Hepatocyte (in vitro differentiated cells): ENCODE data around the gene RPL36A. TPM values are rescaled to one million over a fixed set of nuclear protein-coding genes. Genes with fewer than 3 reads are reported as not detected.

Experiments used
- DNase-seq: peaks from one replicate; pipeline ENCODE4 v3.0.0-alpha.2; 2016; ENCODE audit warnings: low spot score
- H2AFZ ChIP-seq: fragments of 200-600 bp; sonication (generic); 2 replicates; pipeline ENCODE4 v1.6.0; 2016; ENCODE audit warnings: antibody characterized with exemption, mild to moderate bottlenecking
- H3K27ac ChIP-seq: fragments of 200-600 bp; sonication (generic); 2 replicates; pipeline ENCODE4 v1.5.1; 2016; ENCODE audit warnings: mild to moderate bottlenecking
- H3K27me3 ChIP-seq: fragments of 200-600 bp; sonication (generic); 2 replicates; pipeline ENCODE4 v1.6.1; 2016
- H3K36me3 ChIP-seq: fragments of 200-600 bp; sonication (generic); replicated peaks from 2 replicates; pipeline ENCODE4 v1.5.1; 2016; ENCODE audit warnings: low read depth; ENCODE audit not compliant: insufficient read depth
- H3K4me1 ChIP-seq: fragments of 200-600 bp; sonication (generic); 2 replicates; pipeline ENCODE4 v1.5.1; 2016; ENCODE audit warnings: mild to moderate bottlenecking, moderate library complexity; ENCODE audit not compliant: insufficient read depth
- H3K4me2 ChIP-seq: fragments of 200-600 bp; sonication (generic); 2 replicates; pipeline ENCODE4 v1.6.0; 2016
- H3K4me3 ChIP-seq: fragments of 200-600 bp; sonication (generic); 2 replicates; pipeline ENCODE4 v1.5.1; 2016; ENCODE audit warnings: mild to moderate bottlenecking
- H3K79me2 ChIP-seq: fragments of 200-600 bp; sonication (generic); 2 replicates; pipeline ENCODE4 v1.6.0; 2017; ENCODE audit warnings: mild to moderate bottlenecking
- H3K9me2 ChIP-seq: fragments of 200-600 bp; sonication (generic); replicated peaks from 2 replicates; pipeline ENCODE4 v1.6.0; 2017; ENCODE audit warnings: mild to moderate bottlenecking; ENCODE audit not compliant: insufficient read depth
- H3K9me3 ChIP-seq: fragments of 200-600 bp; sonication (generic); 2 replicates; pipeline ENCODE4 v1.5.1; 2016; ENCODE audit warnings: low read depth, mild to moderate bottlenecking
- H4K20me1 ChIP-seq: fragments of 200-600 bp; sonication (generic); 2 replicates; pipeline ENCODE4 v1.6.0; 2016; ENCODE audit warnings: mild to moderate bottlenecking; ENCODE audit not compliant: insufficient read depth, poor library complexity, severe bottlenecking
- EZH2 ChIP-seq: fragments of 200-600 bp; sonication (generic); IDR thresholded peaks from 2 replicates; pipeline ENCODE4 v1.6.1; 2016; ENCODE audit warnings: antibody characterized with exemption, mild to moderate bottlenecking, borderline replicate concordance
- EZH2phosphoT487 ChIP-seq: fragments of 200-600 bp; sonication (generic); IDR thresholded peaks from one replicate; pipeline ENCODE4 v1.6.1; 2018; ENCODE audit warnings: antibody characterized with exemption, mild to moderate bottlenecking, low read depth, moderate library complexity; ENCODE audit not compliant: unreplicated experiment, severe bottlenecking
- WGBS: methylation state at CpG from one replicate; pipeline ENCODE4 v1.1.6; 2016; ENCODE audit warnings: low lambda C conversion rate; ENCODE audit errors: missing lambda C conversion rate; 5-methylcytosine and 5-hydroxymethylcytosine counted together
- polyA plus RNA-seq: library from polyadenylated mRNA; unstranded; fragments of >200 nt; fragmentation: Nextera tagmentation; extraction: Ambion mirVana; gene quantifications from 2 replicates; pipeline ENCODE4 v1.2.1, GENCODE V29; 2016
- total RNA-seq: library from RNA; depleted of rRNA; stranded (reverse); fragments of >200 nt; gene quantifications from 2 replicates; pipeline ENCODE4 v1.2.3, GENCODE V29; 2014
- TF ChIP-seq, protein P1 (sequence below): fragments of 200-600 bp; sonication (generic); IDR thresholded peaks from 2 replicates; pipeline ENCODE4 v1.5.1; 2016; ENCODE audit warnings: antibody characterized with exemption, mild to moderate bottlenecking; ENCODE audit not compliant: poor library complexity

The RPL36A gene
- total and polyA plus RNA-seq, 2 experiments from 2014 or later, result 245 to 2,118 TPM

DNA sequence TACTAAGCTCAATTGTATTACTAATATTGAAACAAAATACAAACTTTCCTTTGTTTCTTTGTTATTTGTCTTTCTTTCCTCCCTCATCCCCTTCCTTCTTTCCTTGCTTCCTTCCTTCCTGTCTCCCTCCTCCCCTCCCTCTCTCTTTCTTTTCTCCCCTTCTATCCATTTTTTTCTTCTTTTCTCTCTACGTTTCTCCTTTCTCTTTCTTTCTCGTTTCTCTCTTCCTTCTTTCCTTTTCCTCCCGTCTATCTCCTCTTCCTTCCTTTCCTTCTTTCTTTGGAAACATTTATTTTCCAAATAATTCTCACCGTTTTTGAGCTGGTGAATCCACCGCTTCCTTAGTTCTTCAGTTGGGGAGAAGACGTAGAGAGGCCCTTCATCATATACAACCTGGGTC lies 21.1 kb upstream of the RPL36A start:
- no peak for TF ChIP-seq EZH2phosphoT487
- TF ChIP-seq, protein P1, sequence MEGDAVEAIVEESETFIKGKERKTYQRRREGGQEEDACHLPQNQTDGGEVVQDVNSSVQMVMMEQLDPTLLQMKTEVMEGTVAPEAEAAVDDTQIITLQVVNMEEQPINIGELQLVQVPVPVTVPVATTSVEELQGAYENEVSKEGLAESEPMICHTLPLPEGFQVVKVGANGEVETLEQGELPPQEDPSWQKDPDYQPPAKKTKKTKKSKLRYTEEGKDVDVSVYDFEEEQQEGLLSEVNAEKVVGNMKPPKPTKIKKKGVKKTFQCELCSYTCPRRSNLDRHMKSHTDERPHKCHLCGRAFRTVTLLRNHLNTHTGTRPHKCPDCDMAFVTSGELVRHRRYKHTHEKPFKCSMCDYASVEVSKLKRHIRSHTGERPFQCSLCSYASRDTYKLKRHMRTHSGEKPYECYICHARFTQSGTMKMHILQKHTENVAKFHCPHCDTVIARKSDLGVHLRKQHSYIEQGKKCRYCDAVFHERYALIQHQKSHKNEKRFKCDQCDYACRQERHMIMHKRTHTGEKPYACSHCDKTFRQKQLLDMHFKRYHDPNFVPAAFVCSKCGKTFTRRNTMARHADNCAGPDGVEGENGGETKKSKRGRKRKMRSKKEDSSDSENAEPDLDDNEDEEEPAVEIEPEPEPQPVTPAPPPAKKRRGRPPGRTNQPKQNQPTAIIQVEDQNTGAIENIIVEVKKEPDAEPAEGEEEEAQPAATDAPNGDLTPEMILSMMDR, result no peak
- TF ChIP-seq EZH2, result no peak
- Histone ChIP-seq H3K4me2 (no peak overlapping the region), H3K4me1 (no peaks in the 10 kb centered on the region), H4K20me1 (no peaks in the 10 kb centered on the region), H3K4me3 (no peak overlapping the region), H3K9me2 (no peaks in the 10 kb centered on the region), H3K9me3 (no peaks in the 10 kb centered on the region), H3K27ac (no peak overlapping the region), H3K27me3 (no peaks in the 10 kb centered on the region), H2AFZ (no peak overlapping the region), H3K79me2 (no peaks in the 10 kb centered on the region), H3K36me3 (no peaks in the 10 kb centered on the region)
- 71% methylated on average over 6 of the region's 6 CpGs for whole genome bisulfite sequencing
- no peak for DNase-seq

DNA sequence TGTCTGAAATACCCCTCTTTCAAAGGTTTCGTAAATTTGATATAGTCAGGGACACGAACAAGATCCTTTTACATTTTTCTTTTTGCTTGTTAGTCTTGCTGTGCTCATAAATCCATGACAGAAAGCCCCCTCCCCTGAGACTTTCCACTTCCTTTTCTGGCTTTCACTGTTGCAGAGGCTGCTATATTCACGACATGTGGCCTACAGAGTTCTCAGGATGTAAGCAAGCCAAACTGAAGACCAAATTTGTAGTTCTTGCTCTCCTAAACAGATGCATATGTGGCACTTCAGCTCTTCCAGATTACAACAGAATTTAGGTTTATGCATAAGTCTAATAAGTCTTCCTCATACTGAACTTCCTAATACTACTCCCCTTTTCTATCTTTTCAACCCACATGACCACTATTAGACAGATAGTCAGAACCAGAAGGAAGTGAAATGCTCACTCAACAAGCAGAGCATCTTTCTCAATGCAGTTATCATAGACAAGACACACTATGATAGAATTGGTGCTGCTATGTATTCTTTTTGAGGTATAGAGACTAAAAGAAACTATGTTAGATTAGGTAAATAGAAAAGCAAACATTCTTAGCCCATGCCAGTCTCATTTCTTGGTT lies 19.8 kb upstream of the RPL36A start:
- Histone ChIP-seq H3K9me2 (no peaks in the 10 kb centered on the region), H3K36me3 (no peaks in the 10 kb centered on the region), H3K4me2 (no peak overlapping the region), H3K27ac (no peak overlapping the region), H4K20me1 (no peaks in the 10 kb centered on the region), H3K4me1 (no peaks in the 10 kb centered on the region), H3K4me3 (no peak overlapping the region), H2AFZ (no peak overlapping the region), H3K27me3 (no peaks in the 10 kb centered on the region), H3K9me3 (no peaks in the 10 kb centered on the region), H3K79me2 (no peaks in the 10 kb centered on the region)
- whole genome bisulfite sequencing, result 64% methylated on average over 3 of the region's 3 CpGs
- no peak for DNase-seq
- no peak for TF ChIP-seq EZH2phosphoT487
- no peak for TF ChIP-seq EZH2

DNA sequence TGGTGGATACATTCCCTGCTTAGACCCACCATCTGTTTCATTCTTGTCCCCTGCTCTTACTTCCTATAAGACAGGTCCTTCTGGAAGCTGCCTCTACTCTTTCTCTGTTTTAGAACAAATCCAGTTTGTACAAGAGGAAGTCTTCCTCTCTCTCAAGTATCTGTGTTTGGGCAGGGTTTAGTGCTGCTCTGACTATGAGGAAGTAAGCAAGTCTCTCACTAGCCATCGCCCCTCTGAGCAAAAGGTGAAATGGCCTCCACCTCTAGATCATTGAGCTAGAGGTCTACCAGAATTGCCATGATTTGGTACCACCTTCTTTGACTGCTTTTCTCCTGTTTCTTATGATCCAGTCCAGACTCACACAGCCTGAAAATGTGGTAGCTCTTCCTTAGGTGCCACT lies 13.3 kb upstream of the RPL36A start:
- TF ChIP-seq, protein P1, result no peak
- TF ChIP-seq EZH2 (no peak), EZH2phosphoT487 (no peak)
- H3K9me3 ChIP-seq, result no peaks in the 10 kb centered on the region
- 70% methylated on average over 1 of the region's 1 CpG for WGBS
- H3K36me3 ChIP-seq, result no peaks in the 10 kb centered on the region
- H3K27me3 ChIP-seq, result no peaks in the 10 kb centered on the region
- H3K4me1 ChIP-seq, result no peaks in the 10 kb centered on the region
- no peak overlapping the region for H3K4me2 ChIP-seq
- H4K20me1 ChIP-seq, result no peaks in the 10 kb centered on the region
- DNase-seq, result no peak
- no peaks in the 10 kb centered on the region for H3K9me2 ChIP-seq
- H3K27ac ChIP-seq, result no peak overlapping the region
- H3K79me2 ChIP-seq, result no peaks in the 10 kb centered on the region
- H3K4me3 ChIP-seq, result no peak overlapping the region
- H2AFZ ChIP-seq, result no peak overlapping the region

DNA sequence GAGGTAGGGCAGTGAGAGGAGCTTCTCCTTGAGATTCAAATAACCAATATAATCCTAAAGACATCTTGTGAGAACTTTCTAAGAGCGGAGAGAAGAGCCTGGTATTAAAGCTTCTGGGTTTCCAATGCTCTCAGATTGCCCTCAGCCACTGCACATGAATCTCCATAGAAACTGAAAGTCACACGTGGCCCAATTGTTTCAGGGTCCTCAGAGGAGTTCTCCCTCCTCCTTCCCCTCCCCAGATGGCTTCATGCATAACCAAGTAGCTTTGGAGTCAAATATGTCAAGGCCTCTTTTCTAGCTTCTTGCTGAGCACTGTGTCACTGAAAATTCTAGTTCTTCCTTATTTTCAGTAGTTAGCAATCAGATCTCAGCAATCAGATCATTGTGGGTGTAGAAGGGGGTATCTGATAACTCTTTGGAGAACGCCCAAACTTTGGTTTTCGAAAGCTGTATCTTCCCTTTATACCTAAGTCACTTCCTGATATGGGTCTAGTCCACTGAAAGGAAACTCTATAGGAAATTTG lies 7.1 kb upstream of the RPL36A start:
- Histone ChIP-seq H3K4me2 (no peak overlapping the region), H3K36me3 (no peaks in the 10 kb centered on the region), H3K4me1 (no peaks in the 10 kb centered on the region), H3K79me2 (no peaks in the 10 kb centered on the region), H2AFZ (no peak overlapping the region), H3K27ac (no peak overlapping the region), H3K27me3 (no peaks in the 10 kb centered on the region), H3K4me3 (no peak overlapping the region), H4K20me1 (no peaks in the 10 kb centered on the region), H3K9me3 (no peaks in the 10 kb centered on the region), H3K9me2 (no peaks in the 10 kb centered on the region)
- TF ChIP-seq EZH2phosphoT487 (no peak), EZH2 (no peak)
- TF ChIP-seq, protein P1, result no peak
- no peak for DNase-seq
- WGBS, result 65% methylated on average over 4 of the region's 4 CpGs
